Panc1 (cell line): ENCODE measurements around the gene ELP2. TPM values are rescaled to one million over a fixed set of nuclear protein-coding genes. Genes with fewer than 3 reads are reported as not detected.

Experiments
- ATAC-seq: fragments of 200-7000 bp; cut with Tn5 transposase; 2 replicates; pipeline ENCODE4 v1.9.1; 2020; ENCODE audit warnings: mild to moderate bottlenecking, moderate library complexity
- BruUV-seq: library from RNA; stranded (reverse); fragments of 400-500 nt; replicated peaks from 2 replicates; lab custom pipeline; 2021; lab: Mats Ljungman, UMichigan
- CTCF ChIA-PET: fragments of 300-600 bp; sonication (Branson Sonifier 250); formaldehyde crosslinking; loops from one replicate; lab custom pipeline; 2022; ENCODE audit warnings: antibody characterized with exemption; lab: Charles Lee
- POLR2A ChIA-PET: fragments of 300-600 bp; sonication (Branson Sonifier 250); formaldehyde crosslinking; loops from one replicate; lab custom pipeline; 2022; ENCODE audit warnings: antibody characterized with exemption; lab: Charles Lee
- DNase-seq: peaks from one replicate; pipeline ENCODE4 v3.0.0-alpha.2; 2010; ENCODE audit warnings: low read depth, low spot score
- H3K27ac ChIP-seq: 2 replicates; pipeline ENCODE4 v1.5.1; 2011; ENCODE audit warnings: mild to moderate bottlenecking, low read length, inconsistent platforms
- H3K27me3 ChIP-seq: fragments of 200-500 bp; sonication (Bioruptor generic); 2 replicates; pipeline ENCODE4 v1.6.0; 2014; ENCODE audit warnings: low read length, inconsistent platforms; ENCODE audit not compliant: control insufficient read depth, insufficient read depth
- H3K36me3 ChIP-seq: fragments of 200-500 bp; sonication (Bioruptor generic); 2 replicates; pipeline ENCODE4 v1.5.1; 2014; ENCODE audit warnings: inconsistent platforms, mild to moderate bottlenecking, low read length, moderate library complexity; ENCODE audit not compliant: control insufficient read depth, insufficient read depth
- H3K4me1 ChIP-seq: 2 replicates; pipeline ENCODE4 v1.5.1; 2011; ENCODE audit warnings: inconsistent platforms, mild to moderate bottlenecking, low read length, moderate library complexity; ENCODE audit not compliant: control insufficient read depth, insufficient read depth
- H3K4me3 ChIP-seq, 2 experiments: 2 replicates each; pipeline ENCODE4 v1.5.1; 2011 to 2012; ENCODE audit warnings: low read depth in 2 of 2, low read length in 2 of 2, mild to moderate bottlenecking in 2 of 2, inconsistent platforms in 1 of 2, moderate library complexity in 1 of 2
- H3K9me3 ChIP-seq: fragments of 200-500 bp; sonication (Bioruptor generic); 2 replicates; pipeline ENCODE4 v1.5.1; 2014; ENCODE audit warnings: low read depth, mild to moderate bottlenecking, inconsistent platforms, low read length, moderate library complexity; ENCODE audit not compliant: control insufficient read depth, insufficient read depth
- CTCF ChIP-seq: fragments of 450-650 bp; IDR thresholded peaks from 2 replicates; pipeline ENCODE4 v1.5.1; 2017; ENCODE audit warnings: mild to moderate bottlenecking
- POLR2AphosphoS5 ChIP-seq: IDR thresholded peaks from 2 replicates; pipeline ENCODE4 v1.6.1; 2012; ENCODE audit warnings: mild to moderate bottlenecking, low read depth, low read length, moderate library complexity
- REST ChIP-seq, 2 experiments: IDR thresholded peaks; 2 replicates each; pipeline ENCODE4 v1.6.1; 2011 to 2012; ENCODE audit warnings: low read depth in 2 of 2, control low read depth in 1 of 2, low read length in 1 of 2, mild to moderate bottlenecking in 1 of 2, moderate library complexity in 1 of 2; ENCODE audit not compliant: insufficient read depth in 1 of 2
- SIN3A ChIP-seq: IDR thresholded peaks from 2 replicates; pipeline ENCODE4 v1.6.1; 2012; ENCODE audit warnings: low read depth, mild to moderate bottlenecking, low read length, moderate library complexity, borderline replicate concordance; ENCODE audit not compliant: insufficient read depth
- TCF7L2 ChIP-seq: IDR thresholded peaks from 2 replicates; pipeline ENCODE4 v1.6.1; 2011; ENCODE audit warnings: mild to moderate bottlenecking, low read depth, low read length, inconsistent platforms
- in situ Hi-C: cut with HindIII; loops from 2 replicates; pipeline ENCODE4 v1.10.0; 2016; ENCODE audit warnings: low sequenced_read_pairs, low pct_unique_long_range_greater_than_20kb
- intact Hi-C: fragments of 100-400 bp; cut with micrococcal nuclease; formaldehyde crosslinking; loops from one replicate; pipeline ENCODE4 v1.10.0; 2022; ENCODE audit not compliant: unreplicated experiment
- total RNA-seq: library from RNA; stranded (reverse); gene quantifications from one replicate; pipeline ENCODE4 v1.2.1, GENCODE V29; 2021; ENCODE audit not compliant: unreplicated experiment

The ELP2 gene
- total RNA-seq, 1 experiment from 2014 or later = 48.8 TPM

GRCh38 chr18:36142751-36143150 is 13.1 kb downstream of the ELP2 start:
- no peak for DNase-seq
- CTCF ChIA-PET = interaction anchor here (0.6 kb wide), 1 partner anchor 173 kb away, joined by 3 read pairs; no protein-coding TSS in a partner anchor
- intact Hi-C loops = no loop called here
- ATAC-seq = no peak
- Histone ChIP-seq H3K27me3 (no peaks in the 10 kb centered on the region), H3K9me3 (no peaks in the 10 kb centered on the region), H3K36me3 (peaks cover 31% of the 10 kb centered on the region), H3K4me3 (no peak overlapping the region), H3K27ac (no peak overlapping the region), H3K4me1 (no peaks in the 10 kb centered on the region)
- in situ Hi-C loops = no loop called here
- POLR2A ChIA-PET = no interaction called here
- TF ChIP-seq POLR2AphosphoS5 = no peak
- no peak for TF ChIP-seq CTCF
- TF ChIP-seq TCF7L2 = no peak
- TF ChIP-seq REST (IDR thresholded peaks at IDR 0.05; ENCODE audit: insufficient read depth in 1 of 2, low read depth in 2 of 2, low read length in 1 of 2) = no peak
- no peak for TF ChIP-seq SIN3A
- no TSS peak for BruUV-seq

- in situ Hi-C loops (no loop called here), intact Hi-C loops (no loop called here)
- Histone ChIP-seq H3K36me3 (peaks cover 29% of the 10 kb centered on the region), H3K27ac (no peak overlapping the region), H3K27me3 (no peaks in the 10 kb centered on the region), H3K9me3 (no peaks in the 10 kb centered on the region), H3K4me3 (no peak overlapping the region), H3K4me1 (no peaks in the 10 kb centered on the region)
- BruUV-seq = no TSS peak
- POLR2A ChIA-PET = no interaction called here
- no peak for ATAC-seq
- DNase-seq = no peak
- CTCF ChIA-PET = interaction anchor here (0.6 kb wide), 1 partner anchor 173 kb away, joined by 3 read pairs; no protein-coding TSS in a partner anchor
- TF ChIP-seq REST (IDR thresholded peaks at IDR 0.05; ENCODE audit: insufficient read depth in 1 of 2, low read depth in 2 of 2, low read length in 1 of 2) = no peak
- no peak for TF ChIP-seq POLR2AphosphoS5
- TF ChIP-seq TCF7L2 = no peak
- TF ChIP-seq CTCF = no peak
- no peak for TF ChIP-seq SIN3A
Measured at GRCh38 chr18:36143391-36143790, 13.7 kb downstream of the ELP2 start.
